SK-N-SH (cell line): ENCODE data around the gene FBXO2. TPM values are rescaled to one million over a fixed set of nuclear protein-coding genes. Genes with fewer than 3 reads are reported as not detected.

Source experiments
- CTCF ChIA-PET: fragments of 300-600, 350-600 bp; formaldehyde crosslinking; extraction: SDS; loops from one replicate; lab custom pipeline; 2021; lab: Yijun Ruan, JAX
- POLR2A ChIA-PET: fragments of 350-600 bp; sonication (Branson Sonifier 250); formaldehyde crosslinking; extraction: SDS; loops from one replicate; lab custom pipeline; 2020; ENCODE audit warnings: antibody characterized with exemption, inconsistent platforms; lab: Yijun Ruan, JAX
- DNase-seq: peaks from one replicate; pipeline ENCODE4 v3.0.0; 2012
- H2AFZ ChIP-seq: fragments of 200-600 bp; sonication (generic); 2 replicates; pipeline ENCODE4 v1.8.1; 2016; ENCODE audit warnings: antibody characterized with exemption, mild to moderate bottlenecking, low read depth
- H3F3A ChIP-seq: fragments of 200-600 bp; sonication (generic); replicated peaks from 2 replicates; pipeline ENCODE3; 2016; ENCODE audit warnings: antibody characterized with exemption, mild to moderate bottlenecking; ENCODE audit not compliant: insufficient read depth
- H3K27ac ChIP-seq, 2 experiments: fragments of 200-500 bp in 1 of 2; fragments of 200-600 bp in 1 of 2; sonication (Bioruptor generic) in 1 of 2; sonication (generic), shearing (Covaris generic) in 1 of 2; 2 replicates each; pipeline versions ENCODE4 v1.5.1 to v1.6.1; 2014 to 2016; ENCODE audit warnings: low read depth in 2 of 2, inconsistent platforms in 1 of 2, low read length in 1 of 2, mild to moderate bottlenecking in 1 of 2, mixed read lengths in 1 of 2
- H3K27me3 ChIP-seq: fragments of 200-600 bp; sonication (generic), shearing (Covaris generic); 2 replicates; pipeline ENCODE4 v1.6.1; 2016; ENCODE audit warnings: mixed run types; ENCODE audit not compliant: insufficient read depth
- H3K36me3 ChIP-seq, 2 experiments: fragments of 200-500 bp in 1 of 2; fragments of 200-600 bp in 1 of 2; sonication (Bioruptor generic) in 1 of 2; sonication (generic) in 1 of 2; replicated peaks in 1 of 2; 2 replicates each; pipeline versions ENCODE3 to v1.5.1; 2014 to 2016; ENCODE audit warnings: low read length in 1 of 2, mild to moderate bottlenecking in 1 of 2; ENCODE audit not compliant: insufficient read depth in 2 of 2, control insufficient read depth in 1 of 2
- H3K4me1 ChIP-seq, 2 experiments: fragments of 200-500 bp in 1 of 2; fragments of 200-600 bp in 1 of 2; sonication (Bioruptor generic) in 1 of 2; sonication (generic), shearing (Covaris generic) in 1 of 2; 2 replicates each; pipeline versions ENCODE4 v1.5.1 to v1.6.1; 2014 to 2016; ENCODE audit warnings: low read depth in 1 of 2, low read length in 1 of 2, mixed run types in 1 of 2; ENCODE audit not compliant: insufficient read depth in 2 of 2, control insufficient read depth in 1 of 2
- H3K4me2 ChIP-seq: fragments of 200-600 bp; sonication (generic), shearing (Covaris generic); 2 replicates; pipeline ENCODE4 v1.6.1; 2017; ENCODE audit warnings: mixed run types
- H3K4me3 ChIP-seq, 2 experiments: fragments of 200-500 bp in 1 of 2; fragments of 200-600 bp in 1 of 2; sonication (Bioruptor generic) in 1 of 2; sonication (generic), shearing (Covaris generic) in 1 of 2; 2 replicates each; pipeline versions ENCODE4 v1.5.1 to v1.8.1; 2014 to 2016; ENCODE audit warnings: low read depth in 2 of 2, inconsistent platforms in 1 of 2, low read length in 1 of 2, mild to moderate bottlenecking in 1 of 2, mixed read lengths in 1 of 2, moderate library complexity in 1 of 2
- H3K79me2 ChIP-seq: fragments of 200-600 bp; sonication (generic); 2 replicates; pipeline ENCODE4 v1.8.1; 2017; ENCODE audit warnings: mild to moderate bottlenecking; ENCODE audit not compliant: insufficient read depth
- H3K9ac ChIP-seq: fragments of 200-600 bp; sonication (generic); 2 replicates; pipeline ENCODE4 v1.6.1; 2017; ENCODE audit warnings: mixed run types
- H3K9me2 ChIP-seq: fragments of 200-600 bp; sonication (generic); 2 replicates; pipeline ENCODE4 v1.6.1; 2017; ENCODE audit warnings: mixed run types
- H3K9me3 ChIP-seq: fragments of 200-600 bp; sonication (generic); 2 replicates; pipeline ENCODE4 v1.6.1; 2017; ENCODE audit warnings: mixed run types, mild to moderate bottlenecking, moderate library complexity
- H4K20me1 ChIP-seq: fragments of 200-600 bp; sonication (generic); 2 replicates; pipeline ENCODE4 v1.6.1; 2017; ENCODE audit warnings: mild to moderate bottlenecking, mixed run types; ENCODE audit not compliant: insufficient read depth
- ELF1 ChIP-seq: IDR thresholded peaks from 2 replicates; pipeline ENCODE4 v1.4.0; 2012
- JUND ChIP-seq: IDR thresholded peaks from 2 replicates; pipeline ENCODE4 v1.4.0; 2012
- NFIC ChIP-seq: IDR thresholded peaks from 2 replicates; pipeline ENCODE4 v1.4.0; 2012; ENCODE audit warnings: borderline replicate concordance
- NRF1 ChIP-seq: IDR thresholded peaks from 2 replicates; pipeline ENCODE4 v1.6.1; 2012; ENCODE audit warnings: low read depth, mild to moderate bottlenecking, low read length
- REST ChIP-seq: IDR thresholded peaks from 2 replicates; pipeline ENCODE4 v1.6.1; 2012; ENCODE audit warnings: mild to moderate bottlenecking, low read depth, low read length, moderate library complexity
- RFX5 ChIP-seq: IDR thresholded peaks from 2 replicates; pipeline ENCODE4 v1.6.1; 2012; ENCODE audit warnings: mild to moderate bottlenecking, improper control_type of control experiment, low read length
- RXRA ChIP-seq: IDR thresholded peaks from 2 replicates; pipeline ENCODE4 v1.4.0; 2012; ENCODE audit warnings: low read depth, mild to moderate bottlenecking, borderline replicate concordance
- SIN3A ChIP-seq: IDR thresholded peaks from 2 replicates; pipeline ENCODE4 v1.6.1; 2012; ENCODE audit warnings: low read depth, mild to moderate bottlenecking, low read length, moderate library complexity, borderline replicate concordance
- WGBS: methylation state at CpG from one replicate; pipeline ENCODE4 v1.1.6; 2017; ENCODE audit warnings: low lambda C conversion rate; 5-methylcytosine and 5-hydroxymethylcytosine counted together
- polyA plus RNA-seq, 3 experiments: library from polyadenylated mRNA; depleted of rRNA; stranded (reverse); fragments of >200 nt; gene quantifications; 2 replicates each; pipeline ENCODE4 v1.2.3, GENCODE V29; 2012
- TF ChIP-seq, protein P1 (sequence below): fragments of 150-350 bp; IDR thresholded peaks from 2 replicates; pipeline ENCODE4 v1.6.1; 2016; ENCODE audit warnings: mild to moderate bottlenecking, low read depth, low read length

FBXO2 gene, protein sequence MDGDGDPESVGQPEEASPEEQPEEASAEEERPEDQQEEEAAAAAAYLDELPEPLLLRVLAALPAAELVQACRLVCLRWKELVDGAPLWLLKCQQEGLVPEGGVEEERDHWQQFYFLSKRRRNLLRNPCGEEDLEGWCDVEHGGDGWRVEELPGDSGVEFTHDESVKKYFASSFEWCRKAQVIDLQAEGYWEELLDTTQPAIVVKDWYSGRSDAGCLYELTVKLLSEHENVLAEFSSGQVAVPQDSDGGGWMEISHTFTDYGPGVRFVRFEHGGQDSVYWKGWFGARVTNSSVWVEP
- 17.0 and 21.7 TPM in 2 replicates for polyA plus RNA-seq (2012; rRNA removed)
- polyA plus RNA-seq (2012; cell fraction: cytosol; rRNA removed): 15.5 and 15.7 TPM in 2 replicates
- 21.5 and 21.9 TPM in 2 replicates for polyA plus RNA-seq (2012; cell fraction: nucleus; rRNA removed)

- Histone ChIP-seq H3K27me3 (no peaks in the 10 kb centered on the region), H3K79me2 (peaks cover 6% of the 10 kb centered on the region; the same call in 1 of the 2 replicates), H3K4me3 (peak within 1 kb of the TSS; percentile 61 to 69), H3K27ac (peak within 1 kb of the TSS in 1 of 2 experiments; percentile 43; a peak in 1 of 4 replicates), H2AFZ (peak within 1 kb of the TSS; percentile 68; the same call in 1 of the 2 replicates), H4K20me1 (no peaks in the 10 kb centered on the region), H3K9me2 (no peaks in the 10 kb centered on the region), H3F3A (no peaks in the 10 kb centered on the region), H3K4me1 (peaks cover 0 to 28% of the 10 kb centered on the region in 2 experiments; a peak in 1 of 4 replicates), H3K36me3 (peaks cover 3 to 5% of the 10 kb centered on the region in 2 experiments), H3K9me3 (no peaks in the 10 kb centered on the region), H3K9ac (peak within 1 kb of the TSS; percentile 55), H3K4me2 (peak within 1 kb of the TSS; percentile 96)
- DNase-seq: peak; percentile 89
- CTCF ChIA-PET: interaction anchor here (0.7 to 5.8 kb wide), 11 partner anchors 8 to 617 kb away, joined by 3 to 66 read pairs (median 4); partner anchors contain the start of gene FBXO6
- TF ChIP-seq JUND (no peak), ELF1 (no peak), NFIC (no peak), SIN3A (no peak), RFX5 (no peak), REST (no peak), NRF1 (peak; percentile 6; the same call in 1 of the 2 replicates)
- 27% methylated on average over 24 of the region's 94 CpGs for WGBS
- POLR2A ChIA-PET: interaction anchor here (0.5 to 2.2 kb wide), 4 partner anchors 10 to 555 kb away, joined by 3 to 8 read pairs (median 3); partner anchors contain the start of genes DRAXIN, EXOSC10 and FBXO6
Measured at GRCh38 chr1:11654137-11654938, at the start of gene FBXO2, which contains the start of gene FBXO44. FBXO2 (minus strand) TSS chr1:11654429; CDS start chr1:11654340, 89 bp downstream. FBXO44 (plus strand) TSS chr1:11654877; CDS start chr1:11655836, 959 bp downstream.

DNA sequence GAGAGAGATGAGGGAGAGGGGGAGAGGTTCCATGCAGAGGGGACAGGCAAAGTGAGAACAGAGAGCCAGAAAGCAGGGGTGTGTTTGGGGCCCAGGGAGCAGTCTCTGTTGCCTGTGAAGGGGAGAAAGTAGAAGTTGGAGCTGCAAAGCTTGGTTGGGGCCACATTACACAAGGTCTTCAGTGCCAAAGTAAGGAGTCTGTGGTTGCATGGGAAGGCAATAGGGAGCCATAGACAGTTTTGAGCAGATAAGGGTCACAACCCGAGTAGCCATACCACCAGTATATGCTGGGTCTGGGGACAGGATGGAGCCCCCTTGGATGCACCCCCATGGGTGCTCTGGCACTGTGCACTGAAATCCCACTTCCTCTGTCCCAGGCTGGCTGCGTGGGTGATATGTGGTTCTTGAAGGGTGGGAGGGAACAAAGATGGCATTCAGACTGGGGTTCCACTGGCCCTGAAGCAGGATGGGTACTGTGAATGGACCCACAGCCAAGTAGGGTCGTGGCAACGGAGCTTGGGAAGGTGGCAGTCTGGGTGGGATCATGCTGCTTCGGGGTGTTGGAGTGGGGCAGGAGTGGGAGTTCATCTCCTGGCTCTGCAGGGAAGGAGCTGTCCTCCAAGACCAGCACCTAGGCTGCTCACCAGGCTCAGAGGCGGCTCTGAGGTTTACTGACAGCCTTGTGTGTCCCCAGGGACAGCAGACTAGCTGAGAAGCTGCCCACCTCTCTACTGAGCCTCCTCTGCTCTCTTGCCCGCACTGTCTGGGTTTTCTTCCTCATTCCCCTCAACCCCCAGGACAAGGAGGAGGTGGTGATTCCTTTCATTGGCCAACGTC is 49.3 kb upstream of the FBXO2 start:
- Histone ChIP-seq H2AFZ (no peak overlapping the region), H3K27me3 (no peaks in the 10 kb centered on the region; the same call in 1 of the 2 replicates), H3K9ac (no peak overlapping the region)
- TF ChIP-seq RXRA (no peak), SIN3A (no peak)
- TF ChIP-seq, protein P1, sequence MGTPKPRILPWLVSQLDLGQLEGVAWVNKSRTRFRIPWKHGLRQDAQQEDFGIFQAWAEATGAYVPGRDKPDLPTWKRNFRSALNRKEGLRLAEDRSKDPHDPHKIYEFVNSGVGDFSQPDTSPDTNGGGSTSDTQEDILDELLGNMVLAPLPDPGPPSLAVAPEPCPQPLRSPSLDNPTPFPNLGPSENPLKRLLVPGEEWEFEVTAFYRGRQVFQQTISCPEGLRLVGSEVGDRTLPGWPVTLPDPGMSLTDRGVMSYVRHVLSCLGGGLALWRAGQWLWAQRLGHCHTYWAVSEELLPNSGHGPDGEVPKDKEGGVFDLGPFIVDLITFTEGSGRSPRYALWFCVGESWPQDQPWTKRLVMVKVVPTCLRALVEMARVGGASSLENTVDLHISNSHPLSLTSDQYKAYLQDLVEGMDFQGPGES: no peak
- TF ChIP-seq, all 33 proteins: peak for 0
- Histone ChIP-seq H3K27ac (no peak overlapping the region), H3K4me1 (peaks cover 0 to 18% of the 10 kb centered on the region in 2 experiments; a peak in 1 of 4 replicates), H3K9me2 (no peaks in the 10 kb centered on the region), H4K20me1 (no peaks in the 10 kb centered on the region), H3F3A (no peaks in the 10 kb centered on the region), H3K4me2 (no peak overlapping the region), H3K79me2 (no peaks in the 10 kb centered on the region), H3K9me3 (no peaks in the 10 kb centered on the region), H3K36me3 (no peaks in the 10 kb centered on the region), H3K4me3 (no peak overlapping the region)
- CTCF ChIA-PET: interaction anchor here (1.4 to 8.8 kb wide), 3 partner anchors 18 to 53 kb away, joined by 5 to 90 read pairs (median 6); partner anchors contain the start of gene FBXO6
- no peak for DNase-seq
- 48% methylated on average over 8 of the region's 8 CpGs for WGBS
- POLR2A ChIA-PET: no interaction called here
